ENCODE results near the gene GRIN2D. TPM values are rescaled to one million over a fixed set of nuclear protein-coding genes. Genes with fewer than 3 reads are reported as not detected.

The GRIN2D gene
- total RNA-seq, 1 donor from 2014 or later: 0.17 TPM

DNA sequence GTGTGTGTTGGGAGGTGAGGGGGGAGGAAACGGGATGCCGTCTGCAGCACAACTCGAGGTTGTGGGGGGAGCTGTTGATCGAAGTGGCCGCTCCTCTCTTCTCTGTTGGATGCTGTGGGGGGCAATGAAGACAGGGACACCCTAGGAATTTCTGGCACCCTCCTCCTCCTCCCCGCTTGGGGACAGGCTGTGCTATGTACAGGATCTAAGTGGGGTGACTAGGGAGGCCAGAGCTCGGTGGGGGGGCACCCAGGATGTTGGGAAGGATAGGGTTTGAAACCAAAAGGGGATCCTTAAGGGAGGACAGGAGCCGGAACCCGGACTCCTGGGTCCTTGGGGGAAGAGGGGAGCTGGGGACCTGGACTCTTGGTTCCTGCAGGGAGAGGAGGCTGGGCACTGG, 2.0 kb downstream of the GRIN2D start:
- no peak for DNase-seq
- intact Hi-C loops (cut with micrococcal nuclease): no loop called here
- no peak for ATAC-seq

GRCh38 chr19:48396016-48396823, 2.8 kb downstream of the GRIN2D start:
- intact Hi-C loops (cut with micrococcal nuclease): no loop called here
- no peak for DNase-seq
- ATAC-seq: no peak

GRCh38 chr19:48396824-48397176, 3.3 kb downstream of the GRIN2D start:
- intact Hi-C loops (cut with micrococcal nuclease): no loop called here
- DNase-seq: no peak
- ATAC-seq: no peak

DNA sequence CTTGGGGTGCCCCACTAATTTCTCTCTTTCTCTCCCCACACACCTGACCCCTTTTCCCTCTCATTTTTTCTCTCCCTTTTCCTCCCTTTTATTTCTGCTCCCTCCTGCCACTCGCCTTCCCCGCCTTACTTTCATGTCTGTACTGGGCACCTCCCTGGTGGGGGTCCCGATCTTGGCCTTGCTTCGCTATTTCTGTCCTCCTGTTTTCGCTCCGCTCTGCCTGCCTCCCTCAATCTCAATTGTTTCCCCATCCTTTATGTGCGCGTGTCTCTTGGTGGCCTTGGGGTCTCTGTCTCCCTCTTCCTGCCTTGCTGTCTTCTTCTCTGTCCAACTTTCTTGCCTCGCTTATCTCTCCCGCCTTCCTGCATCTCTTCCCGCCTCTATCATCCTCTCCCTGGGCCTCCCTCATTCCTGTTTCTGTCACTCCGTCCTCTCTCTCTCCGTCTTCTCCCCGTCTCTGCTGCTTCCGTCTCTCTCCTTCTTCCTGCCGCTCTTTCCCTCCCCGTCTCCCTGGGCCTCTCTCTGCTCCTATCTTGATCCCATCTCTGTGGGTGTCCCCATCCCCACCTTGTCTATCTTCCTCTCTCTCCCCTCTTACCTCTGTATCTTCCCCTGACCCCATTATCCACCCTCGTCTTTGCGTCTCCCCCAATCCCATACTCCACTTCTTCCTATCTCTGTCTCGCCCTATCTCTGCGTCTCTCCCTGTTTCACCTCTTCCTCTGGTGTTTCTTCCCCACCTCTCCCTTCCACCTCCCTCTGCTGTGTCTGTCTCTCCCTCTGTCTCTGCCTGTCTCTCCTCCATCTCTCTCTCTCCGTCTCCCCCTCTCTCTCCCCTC, 4.0 kb downstream of the GRIN2D start:
- DNase-seq: no peak
- ATAC-seq: no peak
- intact Hi-C loops (cut with micrococcal nuclease): no loop called here

DNA sequence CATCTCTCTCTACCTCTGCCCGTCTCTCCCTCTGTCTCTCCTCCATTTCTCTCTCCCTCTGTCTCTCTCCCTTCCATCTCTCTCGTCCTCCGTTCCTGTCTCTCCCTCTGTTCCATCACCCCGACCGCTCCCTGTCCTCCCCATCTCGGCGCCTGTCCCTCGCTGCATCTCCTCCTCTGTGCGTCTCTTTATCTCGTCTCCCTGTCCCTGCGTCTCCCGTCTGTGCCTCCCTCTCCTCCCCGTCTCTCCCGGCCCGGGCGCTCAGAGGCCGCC, 4.6 kb downstream of the GRIN2D start:
- DNase-seq (no peak), ATAC-seq (no peak)
- intact Hi-C loops (cut with micrococcal nuclease): no loop called here

GRCh38 chr19:48398375-48399235, 5.1 kb downstream of the GRIN2D start:
- peak; percentile 88 for DNase-seq
- ATAC-seq: peak; percentile 75
- intact Hi-C loops (cut with micrococcal nuclease): no loop called here

DNA sequence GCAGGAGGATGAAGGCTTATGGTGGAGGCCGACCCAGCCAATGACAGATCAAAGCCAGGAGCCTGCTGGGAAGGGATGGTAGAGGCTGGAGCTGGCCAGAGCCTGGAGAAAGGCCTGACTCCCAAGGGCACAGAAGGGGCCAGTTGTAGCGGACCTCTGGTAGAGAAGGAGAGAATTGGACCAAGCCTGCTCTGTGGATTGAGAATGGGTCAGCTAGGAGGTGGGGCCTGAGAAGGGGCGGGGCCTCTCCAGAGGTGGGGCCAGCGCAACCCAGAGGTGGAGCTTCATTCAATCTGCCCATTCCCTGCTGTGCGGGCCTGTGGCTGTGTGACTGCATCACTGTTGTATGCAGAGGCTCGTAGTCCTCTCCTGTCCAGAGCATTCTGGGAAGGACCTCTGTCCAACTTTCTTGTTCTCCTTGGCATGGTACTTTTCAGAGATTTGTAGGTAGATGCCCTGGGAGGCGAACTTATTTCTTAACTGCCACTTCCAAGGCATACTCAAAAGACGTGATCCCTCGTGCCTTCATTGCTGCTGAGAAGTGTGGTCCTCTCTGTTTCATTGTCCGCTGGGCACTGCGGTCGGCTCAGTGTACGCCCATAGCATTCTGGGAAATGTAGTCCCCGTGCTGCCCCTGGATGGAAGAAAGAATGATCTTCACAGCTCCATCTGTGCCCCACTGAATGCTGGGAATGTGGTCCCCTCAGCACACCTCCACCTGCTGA, 6.7 kb downstream of the GRIN2D start:
- peak; percentile 70 for DNase-seq
- peak; percentile 73 for ATAC-seq
- intact Hi-C loops (cut with micrococcal nuclease): no loop called here

GRCh38 chr19:48401287-48401686, 7.8 kb downstream of the GRIN2D start:
- intact Hi-C loops (cut with micrococcal nuclease): no loop called here
- ATAC-seq: no peak
- DNase-seq: no peak

DNA sequence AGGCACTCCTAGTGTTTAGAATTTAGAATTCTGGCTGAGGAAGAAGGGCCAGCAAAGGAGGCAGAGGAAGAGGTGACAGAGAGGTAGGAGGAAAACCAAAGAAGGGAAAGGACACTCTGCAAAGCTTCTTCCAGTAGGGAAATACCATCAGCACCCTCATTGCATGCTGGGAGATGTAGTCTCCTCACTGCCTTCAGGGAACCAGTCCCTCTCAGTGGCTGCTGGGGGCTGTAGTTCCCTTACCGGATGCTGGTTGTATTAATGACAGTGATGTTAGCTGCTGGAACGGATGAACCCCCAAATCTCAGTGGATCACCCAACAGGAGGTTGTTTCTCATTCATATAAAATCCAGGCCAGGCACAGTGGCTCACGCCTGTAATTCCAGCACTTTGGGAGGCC, 10.1 kb downstream of the GRIN2D start:
- ATAC-seq: peak; percentile 52
- intact Hi-C loops (cut with micrococcal nuclease): no loop called here

DNA sequence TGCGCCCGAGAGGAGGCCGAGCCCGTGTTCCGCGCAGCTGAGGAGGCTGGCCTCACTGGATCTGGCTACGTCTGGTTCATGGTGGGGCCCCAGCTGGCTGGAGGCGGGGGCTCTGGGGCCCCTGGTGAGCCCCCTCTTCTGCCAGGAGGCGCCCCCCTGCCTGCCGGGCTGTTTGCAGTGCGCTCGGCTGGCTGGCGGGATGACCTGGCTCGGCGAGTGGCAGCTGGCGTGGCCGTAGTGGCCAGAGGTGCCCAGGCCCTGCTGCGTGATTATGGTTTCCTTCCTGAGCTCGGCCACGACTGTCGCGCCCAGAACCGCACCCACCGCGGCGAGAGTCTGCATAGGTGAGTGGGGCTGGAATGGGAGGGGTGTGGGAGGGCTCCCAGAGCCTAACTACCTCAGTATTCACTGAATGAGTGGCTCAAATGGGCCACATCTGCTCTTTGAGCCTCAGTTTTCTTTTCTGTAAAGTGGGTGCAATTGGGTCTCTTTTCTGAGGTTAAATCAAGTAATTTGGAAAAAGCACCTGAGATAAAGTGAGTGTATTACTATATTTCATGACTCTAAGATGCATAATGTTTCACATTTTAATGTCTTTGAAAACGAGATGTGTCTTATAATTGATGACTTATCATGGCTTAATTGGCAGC, 11.7 kb downstream of the GRIN2D start:
- DNase-seq: no peak
- ATAC-seq: no peak
- intact Hi-C loops (cut with micrococcal nuclease): no loop called here

More for the DNA sequence above, 10.1 kb downstream of the GRIN2D start:
- no peak for DNase-seq

- DNase-seq: no peak
- intact Hi-C loops (cut with micrococcal nuclease): no loop called here
- no peak for ATAC-seq
Measured at GRCh38 chr19:48405850-48406249, 12.4 kb downstream of the GRIN2D start.

DNA sequence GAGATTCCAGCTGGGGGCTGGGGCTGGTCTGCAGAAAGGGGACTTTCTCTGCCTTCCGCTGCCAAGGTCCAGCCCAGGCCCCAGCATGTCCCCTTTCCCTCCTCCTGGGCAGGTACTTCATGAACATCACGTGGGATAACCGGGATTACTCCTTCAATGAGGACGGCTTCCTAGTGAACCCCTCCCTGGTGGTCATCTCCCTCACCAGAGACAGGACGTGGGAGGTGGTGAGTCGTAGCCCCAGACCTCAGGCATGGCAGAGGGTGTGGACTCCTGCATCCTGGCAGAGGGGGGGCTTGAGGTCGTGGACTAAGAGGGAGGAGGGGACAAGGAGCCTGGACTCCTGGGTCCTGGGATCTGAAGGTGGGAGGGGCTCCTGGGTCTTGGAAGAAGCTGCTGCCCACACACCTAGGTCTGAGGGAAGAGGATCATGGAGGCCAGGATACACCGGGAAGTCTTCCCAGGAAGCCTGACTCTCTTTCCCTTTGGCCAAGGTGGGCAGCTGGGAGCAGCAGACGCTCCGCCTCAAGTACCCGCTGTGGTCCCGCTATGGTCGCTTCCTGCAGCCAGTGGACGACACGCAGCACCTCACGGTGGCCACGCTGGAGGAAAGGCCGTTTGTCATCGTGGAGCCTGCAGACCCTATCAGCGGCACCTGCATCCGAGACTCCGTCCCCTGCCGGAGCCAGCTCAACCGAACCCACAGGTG, 20.6 kb downstream of the GRIN2D start:
- DNase-seq (no peak), ATAC-seq (no peak)
- intact Hi-C loops (cut with micrococcal nuclease): no loop called here

- DNase-seq: peak; percentile 82
Measured at GRCh38 chr19:48415395-48415794, 21.9 kb downstream of the GRIN2D start.

DNA sequence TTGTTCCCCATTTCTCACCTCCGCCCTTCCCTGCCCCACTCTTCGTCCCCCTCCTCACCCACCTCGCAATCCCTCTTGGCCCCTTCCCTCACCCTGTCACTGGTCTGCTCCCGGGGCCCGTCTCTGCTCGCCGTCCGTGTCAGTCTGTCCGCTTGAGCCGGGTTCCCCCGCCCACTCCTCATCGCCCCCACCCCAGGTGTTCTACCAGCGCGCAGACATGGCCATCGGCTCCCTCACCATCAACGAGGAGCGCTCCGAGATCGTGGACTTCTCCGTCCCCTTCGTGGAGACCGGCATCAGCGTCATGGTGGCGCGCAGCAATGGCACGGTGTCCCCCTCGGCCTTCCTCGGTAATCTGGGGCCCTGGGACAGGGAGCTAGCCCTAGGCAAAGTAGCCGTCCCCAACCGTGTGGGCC, 22.3 kb downstream of the GRIN2D start:
- intact Hi-C loops (cut with micrococcal nuclease): no loop called here
- no peak for ATAC-seq
- DNase-seq: peak; percentile 39

More at GRCh38 chr19:48415395-48415794, 21.9 kb downstream of the GRIN2D start:
- peak; percentile 86 for ATAC-seq
- intact Hi-C loops (cut with micrococcal nuclease): no loop called here

- ATAC-seq (peak; percentile 75), DNase-seq (peak; percentile 38)
- intact Hi-C loops (cut with micrococcal nuclease): no loop called here
Measured at GRCh38 chr19:48417421-48417820, 24.0 kb downstream of the GRIN2D start.

- intact Hi-C loops (cut with micrococcal nuclease): no loop called here
- no peak for ATAC-seq
- no peak for DNase-seq
Measured at GRCh38 chr19:48418317-48419064, 25.0 kb downstream of the GRIN2D start.

DNA sequence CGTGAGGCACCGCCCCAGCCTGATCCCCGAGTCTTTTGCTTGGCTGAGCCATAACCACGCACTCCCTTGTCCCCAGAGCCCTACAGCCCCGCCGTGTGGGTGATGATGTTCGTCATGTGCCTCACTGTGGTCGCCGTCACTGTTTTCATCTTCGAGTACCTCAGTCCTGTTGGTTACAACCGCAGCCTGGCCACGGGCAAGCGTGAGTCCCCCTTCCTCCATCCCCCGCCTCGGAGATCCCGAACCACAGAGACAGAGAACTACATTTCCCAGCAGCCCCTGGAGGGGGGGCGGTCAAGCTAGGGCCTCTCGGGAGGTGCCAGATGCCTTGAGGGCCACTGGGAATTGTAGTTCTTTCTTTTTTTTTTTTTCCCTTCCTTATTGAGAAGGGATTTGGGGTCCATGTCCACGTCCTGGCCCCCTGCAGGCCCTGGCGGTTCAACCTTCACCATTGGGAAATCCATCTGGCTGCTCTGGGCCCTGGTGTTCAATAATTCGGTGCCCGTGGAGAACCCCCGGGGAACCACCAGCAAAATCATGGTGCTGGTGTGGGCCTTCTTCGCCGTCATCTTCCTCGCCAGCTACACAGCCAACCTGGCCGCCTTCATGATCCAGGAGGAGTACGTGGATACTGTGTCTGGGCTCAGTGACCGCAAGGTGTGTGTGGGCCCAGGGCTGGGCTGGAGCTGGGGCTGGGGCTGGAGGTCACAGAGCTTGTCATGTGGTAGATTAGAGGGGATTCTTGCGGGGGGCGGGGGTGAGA, 25.9 kb downstream of the GRIN2D start:
- DNase-seq (peak; percentile 52), ATAC-seq (peak; percentile 30)
- intact Hi-C loops (cut with micrococcal nuclease): no loop called here
